H1 (cell line): ENCODE data around the gene MFNG. TPM values are rescaled to one million over a fixed set of nuclear protein-coding genes. Genes with fewer than 3 reads are reported as not detected.

Experiments
- CTCF ChIA-PET: fragments of 300-600 bp; sonication (Branson Sonifier 250); formaldehyde crosslinking; loops from one replicate; lab custom pipeline; 2021; ENCODE audit not compliant: partially characterized antibody; lab: Charles Lee
- POLR2A ChIA-PET: fragments of 300-600 bp; sonication (Branson Sonifier 250); formaldehyde crosslinking; loops from one replicate; lab custom pipeline; 2021; ENCODE audit warnings: inconsistent platforms; ENCODE audit not compliant: partially characterized antibody; lab: Charles Lee
- DNase-seq, 2 experiments: peaks; one replicate each; pipeline versions ENCODE4 v3.0.0 to v3.0.0-alpha.2; 2010 to 2022; ENCODE audit warnings: low spot score in 2 of 2, low read depth in 1 of 2, mixed read lengths in 1 of 2
- FAIRE-seq: peaks from 2 replicates; lab custom pipeline; 2011; peaks lifted over from hg19 to GRCh38; lab: Jason Lieb, UNC
- H2AFZ ChIP-seq: 2 replicates; pipeline ENCODE4 v1.8.1; 2012; ENCODE audit warnings: low read length, inconsistent platforms
- H2AK5ac ChIP-seq: 2 replicates; pipeline ENCODE4 v1.6.1; 2013; ENCODE audit warnings: low read depth, low read length
- H2BK120ac ChIP-seq: replicated peaks from 2 replicates; pipeline ENCODE3; 2013; ENCODE audit warnings: low read depth, low read length, inconsistent platforms
- H2BK12ac ChIP-seq: 2 replicates; pipeline ENCODE4 v1.6.1; 2013; ENCODE audit warnings: low read depth, low read length
- H2BK15ac ChIP-seq: 2 replicates; pipeline ENCODE4 v1.6.1; 2013; ENCODE audit warnings: low read length
- H2BK20ac ChIP-seq: 2 replicates; pipeline ENCODE4 v1.6.1; 2013; ENCODE audit warnings: low read length
- H2BK5ac ChIP-seq: 2 replicates; pipeline ENCODE4 v1.6.1; 2013; ENCODE audit warnings: low read depth, low read length
- H3K14ac ChIP-seq: 2 replicates; pipeline ENCODE4 v1.6.1; 2013; ENCODE audit warnings: inconsistent platforms; ENCODE audit not compliant: insufficient read length
- H3K18ac ChIP-seq: 2 replicates; pipeline ENCODE4 v1.6.1; 2013; ENCODE audit warnings: low read length; ENCODE audit errors: extremely low read depth
- H3K23ac ChIP-seq: 2 replicates; pipeline ENCODE4 v1.6.1; 2013; ENCODE audit warnings: inconsistent platforms; ENCODE audit not compliant: insufficient read length
- H3K23me2 ChIP-seq: 2 replicates; pipeline ENCODE4 v1.6.1; 2013; ENCODE audit warnings: low read depth, low read length
- H3K27ac ChIP-seq: 2 replicates; pipeline ENCODE4 v1.6.1; 2011; ENCODE audit warnings: low read depth, low read length, inconsistent platforms
- H3K27me3 ChIP-seq, 4 experiments: replicated peaks in 1 of 4; 1 replicate in 1 of 4; 2 replicates in 3 of 4; pipeline versions ENCODE4 v1.6.1 to v1.8.1; 2011 to 2013; ENCODE audit warnings: low read length in 3 of 4, mild to moderate bottlenecking in 3 of 4, inconsistent platforms in 2 of 4, mixed read lengths in 2 of 4, moderate library complexity in 1 of 4; ENCODE audit not compliant: control insufficient read depth in 3 of 4, insufficient read depth in 3 of 4; ENCODE audit errors: extremely low read depth in 1 of 4
- H3K36me3 ChIP-seq, 4 experiments: 2 replicates each; pipeline versions ENCODE4 v1.6.1 to v1.8.1; 2011 to 2013; ENCODE audit warnings: mild to moderate bottlenecking in 4 of 4, low read length in 3 of 4, moderate library complexity in 2 of 4, control low read depth in 1 of 4, inconsistent platforms in 1 of 4; ENCODE audit not compliant: insufficient read depth in 4 of 4, control insufficient read depth in 2 of 4
- H3K4ac ChIP-seq: replicated peaks from 2 replicates; pipeline ENCODE3; 2013; ENCODE audit warnings: low read length, low read depth, mixed read lengths, inconsistent platforms; ENCODE audit not compliant: insufficient read length
- H3K4me1 ChIP-seq, 4 experiments: replicated peaks in 1 of 4; 1 replicate in 1 of 4; 2 replicates in 3 of 4; pipeline versions ENCODE4 v1.6.1 to v1.8.1; 2011 to 2013; ENCODE audit warnings: low read length in 3 of 4, inconsistent platforms in 2 of 4, mixed read lengths in 1 of 4; ENCODE audit not compliant: insufficient read depth in 4 of 4, control insufficient read depth in 3 of 4
- H3K4me2 ChIP-seq, 2 experiments: 2 replicates each; pipeline versions ENCODE4 v1.6.1 to v1.8.1; 2011 to 2013; ENCODE audit warnings: low read depth in 2 of 2, low read length in 2 of 2, control low read depth in 1 of 2, inconsistent platforms in 1 of 2, mild to moderate bottlenecking in 1 of 2; ENCODE audit not compliant: insufficient read depth in 1 of 2
- H3K4me3 ChIP-seq, 4 experiments: fragments of 200-600, 300-600 bp in 1 of 4; sonication (generic), shearing (Covaris generic), sonication (Bioruptor Twin) in 1 of 4; 2 replicates each; pipeline versions ENCODE4 v1.5.1 to v1.8.1; 2011 to 2016; ENCODE audit warnings: low read length in 4 of 4, low read depth in 3 of 4, control low read depth in 2 of 4, inconsistent platforms in 2 of 4, mild to moderate bottlenecking in 2 of 4, mixed read lengths in 1 of 4, moderate library complexity in 1 of 4; ENCODE audit not compliant: insufficient read depth in 2 of 4; ENCODE audit errors: extremely low read depth in 1 of 4
- H3K56ac ChIP-seq: replicated peaks from 2 replicates; pipeline ENCODE3; 2013; ENCODE audit warnings: low read depth, mild to moderate bottlenecking, mixed read lengths, low read length, inconsistent platforms; ENCODE audit not compliant: insufficient read length
- H3K79me1 ChIP-seq: 2 replicates; pipeline ENCODE4 v1.6.1; 2013; ENCODE audit warnings: low read depth, low read length, control low read depth
- H3K79me2 ChIP-seq, 2 experiments: 2 replicates each; pipeline versions ENCODE4 v1.6.1 to v1.8.1; 2012 to 2013; ENCODE audit warnings: low read length in 2 of 2, mild to moderate bottlenecking in 2 of 2, inconsistent platforms in 1 of 2; ENCODE audit not compliant: insufficient read depth in 2 of 2, control insufficient read depth in 1 of 2
- H3K9ac ChIP-seq, 4 experiments: replicated peaks in 1 of 4; 1 replicate in 1 of 4; 2 replicates in 3 of 4; pipeline versions ENCODE4 v1.6.1 to v1.8.1; 2011 to 2013; ENCODE audit warnings: low read depth in 3 of 4, low read length in 3 of 4, control low read depth in 2 of 4, mild to moderate bottlenecking in 2 of 4, moderate library complexity in 2 of 4, inconsistent platforms in 1 of 4; ENCODE audit errors: extremely low read depth in 1 of 4
- H3K9me3 ChIP-seq, 2 experiments: 2 replicates each; pipeline versions ENCODE4 v1.6.1 to v1.8.1; 2012 to 2013; ENCODE audit warnings: mild to moderate bottlenecking in 2 of 2, moderate library complexity in 2 of 2, control low read depth in 1 of 2, inconsistent platforms in 1 of 2, low read depth in 1 of 2, low read length in 1 of 2, mixed read lengths in 1 of 2; ENCODE audit not compliant: insufficient read depth in 2 of 2
- H4K20me1 ChIP-seq, 2 experiments: replicated peaks in 1 of 2; 2 replicates each; pipeline versions ENCODE3 to v1.8.1; 2011 to 2013; ENCODE audit warnings: inconsistent platforms in 2 of 2, low read length in 2 of 2, mild to moderate bottlenecking in 1 of 2; ENCODE audit not compliant: insufficient read depth in 2 of 2, control insufficient read depth in 1 of 2
- H4K5ac ChIP-seq: 2 replicates; pipeline ENCODE4 v1.6.1; 2013; ENCODE audit warnings: low read length, low read depth, mixed read lengths, inconsistent platforms; ENCODE audit not compliant: insufficient read length
- H4K8ac ChIP-seq: 2 replicates; pipeline ENCODE4 v1.8.0; 2013; ENCODE audit warnings: mild to moderate bottlenecking, moderate library complexity, low read length, inconsistent platforms; ENCODE audit not compliant: insufficient read depth; ENCODE audit errors: extremely low read depth
- H4K91ac ChIP-seq: replicated peaks from 2 replicates; pipeline ENCODE3; 2013; ENCODE audit warnings: low read length, mixed read lengths, inconsistent platforms; ENCODE audit not compliant: insufficient read length
- BACH1 ChIP-seq: IDR thresholded peaks from 2 replicates; pipeline ENCODE4 v1.6.1; 2012; ENCODE audit warnings: low read length, improper control_type of control experiment
- CBX5 ChIP-seq: fragments of 300-800, 300-1000 bp; sonication (generic); IDR thresholded peaks from 2 replicates; pipeline ENCODE4 v1.7.1; 2016; ENCODE audit warnings: antibody characterized with exemption, low read length, low read depth
- EP300 ChIP-seq, 2 experiments: IDR thresholded peaks; 1 replicate in 1 of 2; 2 replicates in 1 of 2; pipeline ENCODE4 v1.6.1; 2011 to 2012; ENCODE audit warnings: low read depth in 2 of 2, low read length in 2 of 2, mild to moderate bottlenecking in 2 of 2, borderline replicate concordance in 1 of 2, inconsistent platforms in 1 of 2, moderate library complexity in 1 of 2
- EZH2 ChIP-seq: fragments of 200-600 bp; sonication (generic); IDR thresholded peaks from 2 replicates; pipeline ENCODE4 v1.7.1; 2012; ENCODE audit warnings: low read depth, mild to moderate bottlenecking, moderate library complexity, low read length, inconsistent platforms; ENCODE audit not compliant: severe bottlenecking
- HDAC2 ChIP-seq, 2 experiments: fragments of 300-600 bp in 1 of 2; sonication (generic) in 1 of 2; IDR thresholded peaks; 2 replicates each; pipeline ENCODE4 v1.6.1; 2011 to 2012; ENCODE audit warnings: low read depth in 2 of 2, low read length in 2 of 2, mild to moderate bottlenecking in 2 of 2, moderate library complexity in 2 of 2, borderline replicate concordance in 1 of 2, inconsistent platforms in 1 of 2
- JUND ChIP-seq: IDR thresholded peaks from 2 replicates; pipeline ENCODE4 v1.6.1; 2011; ENCODE audit warnings: mild to moderate bottlenecking, improper control_type of control experiment, low read length
- KDM1A ChIP-seq: fragments of 200-600, 300-600 bp; sonication (generic); IDR thresholded peaks from 2 replicates; pipeline ENCODE4 v1.7.1; 2016; ENCODE audit warnings: mild to moderate bottlenecking, low read length, borderline replicate concordance
- POLR2AphosphoS5 ChIP-seq: IDR thresholded peaks from 2 replicates; pipeline ENCODE4 v1.6.1; 2011; ENCODE audit warnings: low read depth, low read length
- RBBP5 ChIP-seq: IDR thresholded peaks from 2 replicates; pipeline ENCODE4 v1.7.1; 2012; ENCODE audit warnings: low read depth, mild to moderate bottlenecking, inconsistent platforms, low read length, moderate library complexity, borderline replicate concordance
- RFX5 ChIP-seq: IDR thresholded peaks from 2 replicates; pipeline ENCODE4 v1.6.1; 2011; ENCODE audit warnings: low read depth, low read length, improper control_type of control experiment, borderline replicate concordance
- TEAD4 ChIP-seq: IDR thresholded peaks from 2 replicates; pipeline ENCODE4 v1.6.1; 2012; ENCODE audit warnings: low read depth, low read length, inconsistent platforms, mixed read lengths
- WGBS, 2 experiments: shearing (Covaris generic) in 1 of 2; methylation state at CpG; one replicate each; pipeline versions ENCODE4 v1.1.6 to v1.1.7; 2013 to 2015; ENCODE audit warnings: low lambda C conversion rate in 2 of 2, mixed read lengths in 2 of 2, inconsistent platforms in 1 of 2, low coverage in 1 of 2, missing lambda C conversion rate in 1 of 2; ENCODE audit not compliant: insufficient replicate concordance in 2 of 2, insufficient coverage in 1 of 2, insufficient read length in 1 of 2; ENCODE audit errors: extremely low coverage in 1 of 2, missing lambda C conversion rate in 1 of 2; 5-methylcytosine and 5-hydroxymethylcytosine counted together
- polyA plus RNA-seq, 7 experiments: library from polyadenylated mRNA; depleted of rRNA in 3 of 7; stranded (reverse) in 5 of 7; unstranded in 2 of 7; fragments of >200 nt in 5 of 7; fragments of 200-250 nt in 2 of 7; gene quantifications; 1 replicate in 5 of 7; 2 replicates in 1 of 7; 4 replicates in 1 of 7; pipeline versions ENCODE4 v1.2.1 to v1.2.3, GENCODE V29; 2011 to 2013; ENCODE audit warnings: missing spikeins in 2 of 7, mixed read lengths in 2 of 7
- total RNA-seq: library from RNA; stranded (reverse); fragmentation: NEBNext Ultra II Directional; extraction: Animal tissue kit (Norgen Biotek cat#: 25700); gene quantifications from 2 replicates; pipeline ENCODE4 v1.2.1, GENCODE V29; 2021
- TF ChIP-seq, protein P1 (sequence below): IDR thresholded peaks from 2 replicates; pipeline ENCODE4 v1.6.1; 2012; ENCODE audit warnings: low read length, inconsistent platforms

MFNG gene
- total and polyA plus RNA-seq, 2 of the 8 experiments (the other 6 are each of a cell fraction or from before 2014, with no cell fraction given), result 1.7 to 5.5 TPM

DNA sequence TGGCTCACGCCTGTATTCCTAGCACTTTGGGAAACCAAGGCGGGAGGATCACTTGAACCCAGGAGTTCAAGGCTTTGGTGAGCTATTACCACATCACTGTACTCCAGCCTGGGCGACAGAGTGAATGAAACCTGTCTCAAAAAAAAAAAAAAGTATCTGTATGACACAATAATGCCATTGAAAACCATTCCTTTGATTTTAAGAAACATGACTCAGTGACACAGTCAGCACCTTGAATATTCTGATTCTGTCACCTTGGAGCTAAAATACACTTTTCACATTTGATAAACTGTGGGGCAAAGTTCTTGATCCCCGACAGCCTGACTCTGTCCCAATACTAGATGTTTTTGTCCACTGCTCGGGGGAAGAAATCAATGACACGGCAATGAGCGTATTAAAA, 42.2 kb downstream of the MFNG start:
- H3K23ac ChIP-seq, result no peak overlapping the region
- WGBS, 2 experiments, result 98% methylated on average over 7 of the region's 7 CpGs; no CpG with 5 or more reads in 1 of the 2 experiments
- no peaks in the 10 kb centered on the region for H3K79me2 ChIP-seq
- H3K4ac ChIP-seq, result no peak overlapping the region
- H3K4me3 ChIP-seq, result no peak overlapping the region
- no peaks in the 10 kb centered on the region for H3K23me2 ChIP-seq
- H4K20me1 ChIP-seq, result no peaks in the 10 kb centered on the region
- H3K27ac ChIP-seq, result no peak overlapping the region
- no peak overlapping the region for H4K8ac ChIP-seq
- no peak overlapping the region for H4K91ac ChIP-seq
- no peak overlapping the region for H3K9ac ChIP-seq
- H2BK120ac ChIP-seq, result no peak overlapping the region
- H3K56ac ChIP-seq, result no peak overlapping the region
- peaks cover 4% of the 10 kb centered on the region in 2 experiments; a peak in 1 of 4 replicates for H3K9me3 ChIP-seq
- H3K18ac ChIP-seq, result no peak overlapping the region
- no peaks in the 10 kb centered on the region for H3K36me3 ChIP-seq
- no peak overlapping the region for H2AFZ ChIP-seq
- no peak overlapping the region for H2BK12ac ChIP-seq
- no peak overlapping the region for H2AK5ac ChIP-seq
- H2BK15ac ChIP-seq, result no peak overlapping the region
- no peak overlapping the region for H2BK20ac ChIP-seq
- DNase-seq (no peak), FAIRE-seq (no peak)
- ChIA-PET CTCF (interaction anchor here (1.5 kb wide), 1 partner anchor 15 kb away, joined by 3 read pairs; no protein-coding TSS in a partner anchor), POLR2A (no interaction called here)
- H3K79me1 ChIP-seq, result no peaks in the 10 kb centered on the region
- H3K4me1 ChIP-seq, result peaks cover 0 to 2% (median 0%) of the 10 kb centered on the region in 4 experiments; a peak in 1 of 7 replicates
- H4K5ac ChIP-seq, result no peak overlapping the region
- no peak overlapping the region for H3K4me2 ChIP-seq
- no peak overlapping the region for H2BK5ac ChIP-seq
- H3K27me3 ChIP-seq, result no peaks in the 10 kb centered on the region; a peak in 1 of 7 replicates
- H3K14ac ChIP-seq, result no peak overlapping the region
- TF ChIP-seq EZH2 (no peak), CBX5 (no peak), TEAD4 (no peak), EP300 (IDR thresholded peaks at IDR 0.05; ENCODE audit: borderline replicate concordance in 1 of 2, low read depth in 2 of 2, low read length in 2 of 2) (no peak), POLR2AphosphoS5 (no peak), BACH1 (no peak), RBBP5 (no peak), RFX5 (no peak), JUND (no peak), KDM1A (no peak), HDAC2 (IDR thresholded peaks at IDR 0.05; ENCODE audit: borderline replicate concordance in 1 of 2, low read depth in 2 of 2, low read length in 2 of 2) (no peak)
- TF ChIP-seq, protein P1, sequence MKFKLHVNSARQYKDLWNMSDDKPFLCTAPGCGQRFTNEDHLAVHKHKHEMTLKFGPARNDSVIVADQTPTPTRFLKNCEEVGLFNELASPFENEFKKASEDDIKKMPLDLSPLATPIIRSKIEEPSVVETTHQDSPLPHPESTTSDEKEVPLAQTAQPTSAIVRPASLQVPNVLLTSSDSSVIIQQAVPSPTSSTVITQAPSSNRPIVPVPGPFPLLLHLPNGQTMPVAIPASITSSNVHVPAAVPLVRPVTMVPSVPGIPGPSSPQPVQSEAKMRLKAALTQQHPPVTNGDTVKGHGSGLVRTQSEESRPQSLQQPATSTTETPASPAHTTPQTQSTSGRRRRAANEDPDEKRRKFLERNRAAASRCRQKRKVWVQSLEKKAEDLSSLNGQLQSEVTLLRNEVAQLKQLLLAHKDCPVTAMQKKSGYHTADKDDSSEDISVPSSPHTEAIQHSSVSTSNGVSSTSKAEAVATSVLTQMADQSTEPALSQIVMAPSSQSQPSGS, result no peak
